Fibroblast of villous mesenchyme (primary cell): Measurements from ENCODE around the gene PUSL1. TPM values are rescaled to one million over a fixed set of nuclear protein-coding genes. Genes with fewer than 3 reads are reported as not detected.

Source experiments
- DNase-seq: peaks from one replicate; pipeline ENCODE4 v3.0.0-alpha.2; 2010; ENCODE audit warnings: low read depth
- H3K4me3 ChIP-seq: 2 replicates; pipeline ENCODE4 v1.5.1; 2011; ENCODE audit warnings: low read depth, mild to moderate bottlenecking, low read length
- total RNA-seq: library from RNA; depleted of rRNA; stranded (reverse); fragments of >200 nt; gene quantifications from 2 replicates; pipeline ENCODE4 v1.2.3, GENCODE V29; 2012
- TF ChIP-seq, protein P1 (sequence below): IDR thresholded peaks from 2 replicates; pipeline ENCODE4 v1.5.1; 2012; ENCODE audit warnings: low read depth, mild to moderate bottlenecking, low read length; ENCODE audit not compliant: insufficient read depth

The PUSL1 gene
- total RNA-seq, 1 donor: 25.0 TPM

DNA sequence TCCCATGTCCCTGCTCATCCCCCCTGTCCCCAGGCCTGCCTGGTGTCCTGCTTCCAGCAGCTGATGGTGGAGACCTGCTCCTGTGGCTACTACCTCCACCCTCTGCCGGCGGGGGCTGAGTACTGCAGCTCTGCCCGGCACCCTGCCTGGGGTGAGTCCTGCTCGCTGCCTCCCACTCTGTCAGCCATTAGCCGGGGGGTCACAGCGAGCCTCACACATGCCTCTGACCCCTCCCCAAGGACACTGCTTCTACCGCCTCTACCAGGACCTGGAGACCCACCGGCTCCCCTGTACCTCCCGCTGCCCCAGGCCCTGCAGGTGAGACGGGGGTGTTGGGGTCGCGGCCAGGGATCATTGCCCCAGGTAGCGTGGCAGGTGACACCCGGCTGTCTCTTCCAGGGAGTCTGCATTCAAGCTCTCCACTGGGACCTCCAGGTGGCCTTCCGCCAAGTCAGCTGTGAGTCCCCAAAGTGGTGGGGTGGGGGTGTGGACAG, 18.1 kb upstream of the PUSL1 start:
- DNase-seq: no peak
- H3K4me3 ChIP-seq: no peak overlapping the region
- TF ChIP-seq, protein P1, sequence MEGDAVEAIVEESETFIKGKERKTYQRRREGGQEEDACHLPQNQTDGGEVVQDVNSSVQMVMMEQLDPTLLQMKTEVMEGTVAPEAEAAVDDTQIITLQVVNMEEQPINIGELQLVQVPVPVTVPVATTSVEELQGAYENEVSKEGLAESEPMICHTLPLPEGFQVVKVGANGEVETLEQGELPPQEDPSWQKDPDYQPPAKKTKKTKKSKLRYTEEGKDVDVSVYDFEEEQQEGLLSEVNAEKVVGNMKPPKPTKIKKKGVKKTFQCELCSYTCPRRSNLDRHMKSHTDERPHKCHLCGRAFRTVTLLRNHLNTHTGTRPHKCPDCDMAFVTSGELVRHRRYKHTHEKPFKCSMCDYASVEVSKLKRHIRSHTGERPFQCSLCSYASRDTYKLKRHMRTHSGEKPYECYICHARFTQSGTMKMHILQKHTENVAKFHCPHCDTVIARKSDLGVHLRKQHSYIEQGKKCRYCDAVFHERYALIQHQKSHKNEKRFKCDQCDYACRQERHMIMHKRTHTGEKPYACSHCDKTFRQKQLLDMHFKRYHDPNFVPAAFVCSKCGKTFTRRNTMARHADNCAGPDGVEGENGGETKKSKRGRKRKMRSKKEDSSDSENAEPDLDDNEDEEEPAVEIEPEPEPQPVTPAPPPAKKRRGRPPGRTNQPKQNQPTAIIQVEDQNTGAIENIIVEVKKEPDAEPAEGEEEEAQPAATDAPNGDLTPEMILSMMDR: peak; percentile 57

DNA sequence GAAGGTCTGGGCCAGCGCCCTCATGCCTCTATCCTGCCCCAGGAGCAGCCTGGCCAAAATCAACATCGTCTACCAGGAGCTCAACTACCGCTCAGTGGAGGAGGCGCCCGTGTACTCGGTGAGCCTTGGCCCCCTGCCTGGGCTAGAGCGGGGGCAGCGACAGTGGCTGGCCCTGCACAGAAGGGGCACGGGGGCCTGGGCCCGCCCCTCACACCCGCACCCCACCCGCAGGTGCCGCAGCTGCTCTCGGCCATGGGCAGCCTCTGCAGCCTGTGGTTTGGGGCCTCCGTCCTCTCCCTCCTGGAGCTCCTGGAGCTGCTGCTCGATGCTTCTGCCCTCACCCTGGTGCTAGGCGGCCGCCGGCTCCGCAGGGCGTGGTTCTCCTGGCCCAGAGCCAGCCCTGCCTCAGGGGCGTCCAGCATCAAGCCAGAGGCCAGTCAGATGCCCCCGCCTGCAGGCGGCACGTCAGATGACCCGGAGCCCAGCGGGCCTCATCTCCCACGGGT, 17.3 kb upstream of the PUSL1 start:
- TF ChIP-seq, protein P1: no peak
- DNase-seq: no peak
- H3K4me3 ChIP-seq: no peak overlapping the region

DNA sequence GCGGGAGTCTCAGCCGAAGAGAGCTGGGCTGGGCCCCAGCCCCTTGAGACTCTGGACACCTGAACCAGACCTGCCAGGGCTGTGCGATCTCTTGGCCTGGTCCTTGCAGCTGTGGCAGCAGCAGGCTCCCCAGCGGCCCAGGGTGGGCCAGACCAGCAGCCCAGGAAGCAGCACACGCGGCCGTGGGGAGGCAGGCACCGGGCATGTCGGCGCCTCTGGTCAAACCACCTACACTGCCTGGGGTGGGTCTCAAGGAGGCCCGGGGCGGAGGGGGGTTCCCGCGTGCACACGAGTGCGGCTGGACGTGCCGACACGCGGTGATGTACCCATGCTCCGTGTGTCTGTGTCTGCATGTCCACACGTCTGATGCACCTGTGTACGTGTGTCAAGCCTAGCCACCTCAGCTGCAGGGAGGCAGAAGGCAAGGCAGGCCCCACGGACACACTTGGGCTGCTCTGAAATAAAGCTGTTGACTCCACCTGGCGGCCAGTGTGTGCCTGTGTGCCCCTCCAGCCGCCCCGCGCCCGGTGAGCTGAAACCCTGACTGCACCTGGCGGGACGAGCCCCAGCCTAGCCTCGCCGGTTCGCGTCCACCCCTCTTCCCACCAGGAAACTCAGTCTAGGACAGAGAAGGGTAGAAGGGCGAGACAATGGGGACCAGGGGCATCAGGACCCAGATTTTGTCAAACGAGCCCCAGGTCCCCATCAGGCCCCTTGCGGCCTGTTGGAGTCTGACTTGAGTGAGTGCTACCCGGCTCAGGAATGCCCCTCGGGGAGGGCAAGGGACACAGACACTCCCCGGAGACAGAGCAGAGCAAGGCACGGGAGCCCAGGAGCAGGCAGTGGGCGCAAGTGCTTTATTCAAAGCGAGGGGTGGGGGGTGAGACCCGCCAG, 16.6 kb upstream of the PUSL1 start:
- H3K4me3 ChIP-seq: no peak overlapping the region
- peak; percentile 60 for DNase-seq
- TF ChIP-seq, protein P1: peak; percentile 64

DNA sequence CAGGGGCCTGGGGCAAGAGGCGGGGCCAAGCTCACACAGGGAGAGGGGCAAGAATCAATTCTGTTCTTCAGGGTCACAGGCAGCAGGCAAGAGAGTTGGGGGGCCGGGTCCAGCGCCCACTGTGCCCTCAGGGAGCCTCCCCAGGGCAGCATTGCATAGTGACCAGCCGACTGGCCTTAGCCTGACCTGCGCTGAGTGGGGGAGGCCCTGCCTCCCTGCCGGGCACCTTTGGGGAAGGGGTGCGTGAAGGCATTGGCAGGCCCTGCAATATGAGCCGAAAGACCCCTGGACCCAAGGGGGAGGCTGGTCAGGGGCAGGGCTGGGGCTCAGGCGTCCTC, 16.0 kb upstream of the PUSL1 start:
- TF ChIP-seq, protein P1: no peak
- no peak for DNase-seq
- H3K4me3 ChIP-seq: no peak overlapping the region

DNA sequence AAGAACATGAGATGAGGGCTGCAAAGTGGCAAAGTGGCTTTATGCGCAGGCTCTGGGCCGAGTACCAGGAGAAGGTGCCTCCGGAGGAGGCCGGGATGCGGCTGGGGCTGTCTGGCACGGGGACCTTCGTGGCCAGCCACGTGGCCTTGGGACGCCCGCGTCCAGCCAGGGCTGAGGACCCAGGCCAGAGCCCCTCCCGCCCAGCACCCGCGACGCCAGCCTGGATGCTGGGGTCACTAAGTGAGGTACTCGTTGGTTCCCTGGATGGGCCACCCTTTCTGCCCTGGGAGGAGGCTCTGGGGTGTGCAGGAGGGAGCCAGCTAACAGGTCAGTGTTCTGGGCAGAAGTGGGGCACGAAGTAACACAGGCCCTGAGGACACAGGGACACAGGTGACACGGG, 15.5 kb upstream of the PUSL1 start:
- TF ChIP-seq, protein P1: no peak

DNA sequence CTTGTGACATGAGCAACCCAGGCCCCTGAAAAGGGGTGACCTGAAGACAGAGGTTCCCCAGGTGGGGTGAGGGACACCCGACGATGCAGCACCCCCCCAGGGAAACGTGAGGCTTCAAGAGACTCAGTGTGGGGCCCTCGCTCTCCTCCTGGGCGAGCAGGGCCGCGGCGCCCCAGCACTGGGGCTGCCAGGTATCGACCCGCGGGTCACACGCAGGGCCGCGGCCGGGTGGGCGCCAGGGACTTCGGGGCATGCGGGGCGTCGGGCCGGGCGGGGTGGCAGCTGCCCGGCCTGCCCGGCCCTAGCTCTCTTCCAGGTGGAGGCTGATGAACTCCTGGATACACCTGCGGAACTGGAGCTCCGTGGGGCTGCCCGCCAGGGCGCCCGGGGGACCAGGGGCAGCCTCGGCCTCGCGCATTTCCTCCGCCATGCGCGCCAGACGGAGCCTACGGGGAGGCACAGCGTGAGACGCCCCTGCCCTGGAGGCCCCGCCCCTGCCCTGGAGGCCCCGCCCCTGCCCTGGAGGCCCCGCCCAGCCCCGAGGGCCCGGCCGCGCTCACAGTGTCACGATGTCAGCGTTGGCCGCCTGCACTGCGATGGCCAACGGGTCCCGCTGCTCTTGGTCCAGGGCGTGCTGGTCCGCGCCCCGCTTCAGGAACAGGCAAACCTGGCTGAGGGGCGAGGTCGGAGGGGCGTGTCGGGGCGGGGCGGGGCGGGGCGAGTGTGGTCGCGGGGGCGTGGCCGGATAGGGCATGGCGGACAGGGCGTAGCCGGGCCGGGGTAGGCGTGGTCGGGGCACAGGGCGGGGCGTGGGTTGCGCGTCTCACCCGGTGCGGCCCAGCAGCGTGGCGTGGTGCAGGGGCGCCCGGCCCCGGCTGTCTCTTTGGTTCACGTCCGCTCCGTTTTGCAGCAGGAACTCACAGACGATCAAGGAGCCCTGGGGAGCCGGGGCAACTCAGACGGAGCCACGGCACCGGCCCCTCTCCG, 14.8 kb upstream of the PUSL1 start:
- TF ChIP-seq, protein P1: no peak
- no peak for DNase-seq
- H3K4me3 ChIP-seq: no peak overlapping the region

More for the DNA sequence above, 15.5 kb upstream of the PUSL1 start:
- no peak for DNase-seq
- no peak overlapping the region for H3K4me3 ChIP-seq
